ENCODE results near the gene CUL2. TPM values are rescaled to one million over a fixed set of nuclear protein-coding genes. Genes with fewer than 3 reads are reported as not detected.
"Not testable (repeated sequence)": the region's sequence is repeated elsewhere in the genome, so short reads cannot be mapped to it uniquely, and the experiment has no call there.

The CUL2 gene
- total and polyA plus RNA-seq, 2 donors (not counting 1 experiment from before 2014, with no cell fraction given): 7.3 to 36.9 TPM

GRCh38 chr10:34974364-34975065 is 115.6 kb downstream of the CUL2 start:
- H3K9me3 ChIP-seq (ENCODE audit: control extremely low read depth in 1 of 3, control insufficient read depth in 2 of 3, insufficient read depth in 1 of 3, low read length in 2 of 3): peaks cover 0 to 18% (median 8%) of the 10 kb centered on the region in 3 donors
- H4K20me1 ChIP-seq (ENCODE audit: control insufficient read depth, insufficient read depth, low read length, poor library complexity, severe bottlenecking); H3K27me3 Mint-ChIP-seq; ATAC-seq (ENCODE audit: low read depth); H2AFZ ChIP-seq (ENCODE audit: insufficient read depth, low read depth, low read length, poor library complexity, severe bottlenecking); H3K9me3 Mint-ChIP-seq (ENCODE audit: insufficient read depth); H3K27ac ChIP-seq (ENCODE audit: low read length in 2 of 2); H3K9ac ChIP-seq (ENCODE audit: low read length); intact Hi-C loops (cut with micrococcal nuclease); H3K36me3 ChIP-seq (replicated peaks in 1 of 2; ENCODE audit: control extremely low read depth in 1 of 2, control insufficient read depth in 1 of 2, extremely low read depth in 1 of 2, insufficient read depth in 2 of 2, low read length in 1 of 2); DNase-seq; H3K4me3 ChIP-seq (ENCODE audit: control extremely low read depth in 1 of 5, extremely low read depth in 1 of 5, insufficient read depth in 1 of 5, low read depth in 2 of 5, low read length in 4 of 5); H3K4me3 Mint-ChIP-seq; H3K79me2 ChIP-seq (ENCODE audit: control insufficient read depth, insufficient read depth, low read length); H3K4me1 Mint-ChIP-seq; CTCF ChIA-PET; H3K4me1 ChIP-seq (ENCODE audit: control insufficient read depth in 2 of 2, insufficient read depth in 2 of 2, low read length in 2 of 2); POLR2A ChIA-PET; H3K27ac Mint-ChIP-seq; H3K27me3 ChIP-seq (replicated peaks in 1 of 4; ENCODE audit: control extremely low read depth in 1 of 4, control insufficient read depth in 3 of 4, insufficient read depth in 4 of 4, low read length in 3 of 4); H3K4me2 ChIP-seq (replicated peaks; ENCODE audit: low read depth, low read length, poor library complexity, severe bottlenecking): not testable (repeated sequence)
- WGBS (ENCODE audit: insufficient coverage): 98% methylated on average over 5 of the region's 8 CpGs

- H3K9me3 Mint-ChIP-seq (ENCODE audit: insufficient read depth); CTCF ChIA-PET; H3K4me3 ChIP-seq (ENCODE audit: control extremely low read depth in 1 of 5, extremely low read depth in 1 of 5, insufficient read depth in 1 of 5, low read depth in 2 of 5, low read length in 4 of 5); H3K27me3 Mint-ChIP-seq; H3K27ac ChIP-seq (ENCODE audit: low read length in 2 of 2); H4K20me1 ChIP-seq (ENCODE audit: control insufficient read depth, insufficient read depth, low read length, poor library complexity, severe bottlenecking); H3K9ac ChIP-seq (ENCODE audit: low read length); ATAC-seq (ENCODE audit: low read depth); H3K4me2 ChIP-seq (replicated peaks; ENCODE audit: low read depth, low read length, poor library complexity, severe bottlenecking); H3K4me1 ChIP-seq (ENCODE audit: control insufficient read depth in 2 of 2, insufficient read depth in 2 of 2, low read length in 2 of 2); H3K4me1 Mint-ChIP-seq; H3K36me3 ChIP-seq (replicated peaks in 1 of 2; ENCODE audit: control extremely low read depth in 1 of 2, control insufficient read depth in 1 of 2, extremely low read depth in 1 of 2, insufficient read depth in 2 of 2, low read length in 1 of 2); H2AFZ ChIP-seq (ENCODE audit: insufficient read depth, low read depth, low read length, poor library complexity, severe bottlenecking); POLR2A ChIA-PET; H3K27ac Mint-ChIP-seq; H3K27me3 ChIP-seq (replicated peaks in 1 of 4; ENCODE audit: control extremely low read depth in 1 of 4, control insufficient read depth in 3 of 4, insufficient read depth in 4 of 4, low read length in 3 of 4); H3K4me3 Mint-ChIP-seq; H3K79me2 ChIP-seq (ENCODE audit: control insufficient read depth, insufficient read depth, low read length); DNase-seq; intact Hi-C loops (cut with micrococcal nuclease): not testable (repeated sequence)
- peaks cover 0 to 18% (median 8%) of the 10 kb centered on the region in 3 donors for H3K9me3 ChIP-seq (ENCODE audit: control extremely low read depth in 1 of 3, control insufficient read depth in 2 of 3, insufficient read depth in 1 of 3, low read length in 2 of 3)
- WGBS (ENCODE audit: insufficient coverage): 100% methylated on average over 3 of the region's 3 CpGs
These were observed 116.4 kb downstream of the CUL2 start for GRCh38 chr10:34973757-34974156.

GRCh38 chr10:34973121-34973520 is 117.0 kb downstream of the CUL2 start:
- DNase-seq; H2AFZ ChIP-seq (ENCODE audit: insufficient read depth, low read depth, low read length, poor library complexity, severe bottlenecking); H3K4me1 ChIP-seq (ENCODE audit: control insufficient read depth in 2 of 2, insufficient read depth in 2 of 2, low read length in 2 of 2); CTCF ChIA-PET; H3K79me2 ChIP-seq (ENCODE audit: control insufficient read depth, insufficient read depth, low read length); H4K20me1 ChIP-seq (ENCODE audit: control insufficient read depth, insufficient read depth, low read length, poor library complexity, severe bottlenecking); H3K4me2 ChIP-seq (replicated peaks; ENCODE audit: low read depth, low read length, poor library complexity, severe bottlenecking); H3K27ac ChIP-seq (ENCODE audit: low read length in 2 of 2); POLR2A ChIA-PET; ATAC-seq (ENCODE audit: low read depth); H3K4me3 ChIP-seq (ENCODE audit: control extremely low read depth in 1 of 5, extremely low read depth in 1 of 5, insufficient read depth in 1 of 5, low read depth in 2 of 5, low read length in 4 of 5); H3K4me1 Mint-ChIP-seq; H3K27me3 Mint-ChIP-seq; H3K9ac ChIP-seq (ENCODE audit: low read length); intact Hi-C loops (cut with micrococcal nuclease); H3K36me3 ChIP-seq (replicated peaks in 1 of 2; ENCODE audit: control extremely low read depth in 1 of 2, control insufficient read depth in 1 of 2, extremely low read depth in 1 of 2, insufficient read depth in 2 of 2, low read length in 1 of 2); H3K27me3 ChIP-seq (replicated peaks in 1 of 4; ENCODE audit: control extremely low read depth in 1 of 4, control insufficient read depth in 3 of 4, insufficient read depth in 4 of 4, low read length in 3 of 4); H3K9me3 Mint-ChIP-seq (ENCODE audit: insufficient read depth); H3K27ac Mint-ChIP-seq; H3K4me3 Mint-ChIP-seq: not testable (repeated sequence)
- 91% methylated on average over 6 of the region's 9 CpGs for WGBS (ENCODE audit: insufficient coverage)
- peaks cover 0 to 18% (median 8%) of the 10 kb centered on the region in 3 donors for H3K9me3 ChIP-seq (ENCODE audit: control extremely low read depth in 1 of 3, control insufficient read depth in 2 of 3, insufficient read depth in 1 of 3, low read length in 2 of 3)

GRCh38 chr10:34972591-34972990 is 117.5 kb downstream of the CUL2 start:
- H3K9me3 Mint-ChIP-seq (ENCODE audit: insufficient read depth); ATAC-seq (ENCODE audit: low read depth); H3K27ac ChIP-seq (ENCODE audit: low read length in 2 of 2); H3K4me1 ChIP-seq (ENCODE audit: control insufficient read depth in 2 of 2, insufficient read depth in 2 of 2, low read length in 2 of 2); H3K27me3 ChIP-seq (replicated peaks in 1 of 4; ENCODE audit: control extremely low read depth in 1 of 4, control insufficient read depth in 3 of 4, insufficient read depth in 4 of 4, low read length in 3 of 4); H3K9ac ChIP-seq (ENCODE audit: low read length); H2AFZ ChIP-seq (ENCODE audit: insufficient read depth, low read depth, low read length, poor library complexity, severe bottlenecking); intact Hi-C loops (cut with micrococcal nuclease); H3K4me3 ChIP-seq (ENCODE audit: control extremely low read depth in 1 of 5, extremely low read depth in 1 of 5, insufficient read depth in 1 of 5, low read depth in 2 of 5, low read length in 4 of 5); H3K27me3 Mint-ChIP-seq; DNase-seq; H3K36me3 ChIP-seq (replicated peaks in 1 of 2; ENCODE audit: control extremely low read depth in 1 of 2, control insufficient read depth in 1 of 2, extremely low read depth in 1 of 2, insufficient read depth in 2 of 2, low read length in 1 of 2); H3K79me2 ChIP-seq (ENCODE audit: control insufficient read depth, insufficient read depth, low read length); H3K4me3 Mint-ChIP-seq; H3K27ac Mint-ChIP-seq; POLR2A ChIA-PET; H4K20me1 ChIP-seq (ENCODE audit: control insufficient read depth, insufficient read depth, low read length, poor library complexity, severe bottlenecking); H3K4me2 ChIP-seq (replicated peaks; ENCODE audit: low read depth, low read length, poor library complexity, severe bottlenecking); CTCF ChIA-PET; H3K4me1 Mint-ChIP-seq: not testable (repeated sequence)
- H3K9me3 ChIP-seq (ENCODE audit: control extremely low read depth in 1 of 3, control insufficient read depth in 2 of 3, insufficient read depth in 1 of 3, low read length in 2 of 3): peaks cover 0 to 18% (median 8%) of the 10 kb centered on the region in 3 donors
- WGBS (ENCODE audit: insufficient coverage): 83% methylated on average over 2 of the region's 2 CpGs

Measured in B cell (primary cell).